ENCODE measurements around the gene MAMDC2.

The MAMDC2 gene

DNA sequence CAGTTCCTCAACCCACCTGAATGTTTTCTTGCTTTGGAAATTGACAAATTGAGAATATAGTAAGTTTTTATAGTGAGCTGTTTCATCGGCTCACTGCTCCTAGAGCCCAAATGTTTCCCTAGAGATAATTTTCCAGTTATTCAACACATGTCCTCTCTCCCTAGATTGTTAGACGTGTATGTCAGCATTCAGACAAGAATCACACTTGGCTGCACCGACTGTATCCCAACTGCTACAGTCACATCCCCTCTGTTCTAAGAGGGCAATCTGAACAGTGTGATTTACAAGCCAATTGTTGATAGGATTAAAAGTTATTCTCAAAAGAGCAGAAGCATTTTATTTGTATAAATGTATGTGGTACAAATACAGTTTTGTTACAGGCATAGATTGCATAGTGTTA, 93.9 kb downstream of the MAMDC2 start:
- H3K27ac ChIP-seq (ENCODE audit: low read depth, low read length) = no peak overlapping the region
- no peak overlapping the region for H2AFZ ChIP-seq (ENCODE audit: low read depth, low read length, severe bottlenecking)
- H3K27me3 ChIP-seq (ENCODE audit: low read length) = no peaks in the 10 kb centered on the region
- H3K9me3 ChIP-seq (ENCODE audit: insufficient read depth, low read length) = no peaks in the 10 kb centered on the region
- H3K36me3 ChIP-seq (ENCODE audit: low read length) = no peaks in the 10 kb centered on the region
- TF ChIP-seq, protein P1, sequence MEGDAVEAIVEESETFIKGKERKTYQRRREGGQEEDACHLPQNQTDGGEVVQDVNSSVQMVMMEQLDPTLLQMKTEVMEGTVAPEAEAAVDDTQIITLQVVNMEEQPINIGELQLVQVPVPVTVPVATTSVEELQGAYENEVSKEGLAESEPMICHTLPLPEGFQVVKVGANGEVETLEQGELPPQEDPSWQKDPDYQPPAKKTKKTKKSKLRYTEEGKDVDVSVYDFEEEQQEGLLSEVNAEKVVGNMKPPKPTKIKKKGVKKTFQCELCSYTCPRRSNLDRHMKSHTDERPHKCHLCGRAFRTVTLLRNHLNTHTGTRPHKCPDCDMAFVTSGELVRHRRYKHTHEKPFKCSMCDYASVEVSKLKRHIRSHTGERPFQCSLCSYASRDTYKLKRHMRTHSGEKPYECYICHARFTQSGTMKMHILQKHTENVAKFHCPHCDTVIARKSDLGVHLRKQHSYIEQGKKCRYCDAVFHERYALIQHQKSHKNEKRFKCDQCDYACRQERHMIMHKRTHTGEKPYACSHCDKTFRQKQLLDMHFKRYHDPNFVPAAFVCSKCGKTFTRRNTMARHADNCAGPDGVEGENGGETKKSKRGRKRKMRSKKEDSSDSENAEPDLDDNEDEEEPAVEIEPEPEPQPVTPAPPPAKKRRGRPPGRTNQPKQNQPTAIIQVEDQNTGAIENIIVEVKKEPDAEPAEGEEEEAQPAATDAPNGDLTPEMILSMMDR (IDR thresholded peaks at IDR 0.05; ENCODE audit: insufficient read depth, low read length, poor library complexity, severe bottlenecking) = no peak
- TF ChIP-seq EZH2phosphoT487 (conservative IDR thresholded peaks at IDR 0.05; ENCODE audit: low read length) = no peak
- no peaks in the 10 kb centered on the region for H3F3A ChIP-seq (ENCODE audit: insufficient read depth)
- H3K9ac ChIP-seq (ENCODE audit: low read length) = no peak overlapping the region
- H3K4me3 ChIP-seq (ENCODE audit: insufficient read depth, low read length, poor library complexity, severe bottlenecking) = no peak overlapping the region
- H3K9me2 ChIP-seq (replicated peaks; ENCODE audit: insufficient read depth, low read length) = no peaks in the 10 kb centered on the region
- no peaks in the 10 kb centered on the region for H3K79me2 ChIP-seq (ENCODE audit: insufficient read depth, low read length)
- H3K4me2 ChIP-seq (ENCODE audit: low read depth, low read length, poor library complexity, severe bottlenecking) = no peak overlapping the region
- H4K20me1 ChIP-seq (ENCODE audit: low read depth, low read length) = no peaks in the 10 kb centered on the region

DNA sequence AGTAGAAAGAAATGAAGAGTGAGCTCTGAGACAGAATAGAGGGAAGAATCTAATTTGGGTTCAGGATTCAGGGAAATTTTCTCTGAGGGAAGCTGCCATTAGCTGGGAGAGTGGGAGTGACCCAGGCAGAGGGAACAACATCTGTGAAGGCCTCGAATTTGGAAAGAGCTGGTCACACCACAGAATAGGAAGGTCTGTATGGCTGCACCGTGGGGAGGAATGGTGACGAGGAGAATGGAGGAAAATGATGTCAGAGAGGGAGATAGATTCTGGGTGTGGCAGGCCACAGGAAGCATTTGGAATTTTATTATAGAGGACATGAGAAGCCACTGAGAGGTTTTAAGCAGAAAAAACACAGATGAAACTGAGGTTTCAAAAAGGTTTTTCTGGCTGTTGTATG, 98.5 kb downstream of the MAMDC2 start:
- Histone ChIP-seq H4K20me1 (ENCODE audit: low read depth, low read length) (no peaks in the 10 kb centered on the region), H3K79me2 (ENCODE audit: insufficient read depth, low read length) (no peaks in the 10 kb centered on the region), H3K9me3 (ENCODE audit: insufficient read depth, low read length) (no peaks in the 10 kb centered on the region), H3K27ac (ENCODE audit: low read depth, low read length) (no peak overlapping the region), H3F3A (ENCODE audit: insufficient read depth) (no peaks in the 10 kb centered on the region), H3K36me3 (ENCODE audit: low read length) (no peaks in the 10 kb centered on the region), H3K9ac (ENCODE audit: low read length) (no peak overlapping the region), H3K9me2 (replicated peaks; ENCODE audit: insufficient read depth, low read length) (no peaks in the 10 kb centered on the region), H3K27me3 (ENCODE audit: low read length) (no peaks in the 10 kb centered on the region), H2AFZ (ENCODE audit: low read depth, low read length, severe bottlenecking) (no peak overlapping the region), H3K4me2 (ENCODE audit: low read depth, low read length, poor library complexity, severe bottlenecking) (no peak overlapping the region), H3K4me3 (ENCODE audit: insufficient read depth, low read length, poor library complexity, severe bottlenecking) (no peak overlapping the region)
- TF ChIP-seq EZH2phosphoT487 (conservative IDR thresholded peaks at IDR 0.05; ENCODE audit: low read length) = no peak
- TF ChIP-seq, protein P1 (IDR thresholded peaks at IDR 0.05; ENCODE audit: insufficient read depth, low read length, poor library complexity, severe bottlenecking) = no peak

DNA sequence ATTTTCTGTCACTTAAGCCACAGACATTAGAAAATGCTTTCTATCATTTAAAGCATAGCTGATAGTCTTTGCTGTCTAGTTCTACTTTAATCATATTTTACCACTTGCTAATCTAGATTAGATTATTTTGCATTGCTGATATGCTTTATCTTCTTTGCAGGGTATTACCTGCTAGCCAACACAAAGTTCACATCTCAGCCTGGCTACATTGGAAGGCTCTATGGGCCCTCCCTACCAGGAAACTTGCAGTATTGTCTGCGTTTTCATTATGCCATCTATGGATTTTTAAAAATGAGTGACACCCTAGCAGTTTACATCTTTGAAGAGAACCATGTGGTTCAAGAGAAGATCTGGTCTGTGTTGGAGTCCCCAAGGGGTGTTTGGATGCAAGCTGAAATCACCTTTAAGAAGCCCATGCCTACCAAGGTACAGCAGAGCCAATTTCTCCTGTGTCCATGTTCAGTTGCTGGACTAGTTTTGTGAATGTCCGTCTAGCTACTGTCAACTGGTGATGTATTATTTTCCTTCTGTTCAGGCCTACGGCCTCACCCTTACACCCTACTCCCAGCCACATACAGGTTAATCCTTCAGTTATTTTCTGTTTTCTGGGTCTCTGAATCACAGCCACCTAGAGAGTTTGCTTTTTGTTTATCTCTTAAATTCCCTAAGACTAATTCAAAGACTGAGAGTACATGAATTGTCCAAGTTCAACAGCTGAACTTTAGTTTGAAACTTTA, 99.9 kb downstream of the MAMDC2 start:
- TF ChIP-seq, protein P1 (IDR thresholded peaks at IDR 0.05; ENCODE audit: insufficient read depth, low read length, poor library complexity, severe bottlenecking) = no peak
- no peak for TF ChIP-seq EZH2phosphoT487 (conservative IDR thresholded peaks at IDR 0.05; ENCODE audit: low read length)
- Histone ChIP-seq H3K4me3 (ENCODE audit: insufficient read depth, low read length, poor library complexity, severe bottlenecking) (no peak overlapping the region), H3K36me3 (ENCODE audit: low read length) (no peaks in the 10 kb centered on the region), H4K20me1 (ENCODE audit: low read depth, low read length) (no peaks in the 10 kb centered on the region), H3K9ac (ENCODE audit: low read length) (no peak overlapping the region), H3K4me2 (ENCODE audit: low read depth, low read length, poor library complexity, severe bottlenecking) (no peak overlapping the region), H3K27me3 (ENCODE audit: low read length) (no peaks in the 10 kb centered on the region), H3K9me3 (ENCODE audit: insufficient read depth, low read length) (no peaks in the 10 kb centered on the region), H2AFZ (ENCODE audit: low read depth, low read length, severe bottlenecking) (no peak overlapping the region), H3K79me2 (ENCODE audit: insufficient read depth, low read length) (no peaks in the 10 kb centered on the region), H3F3A (ENCODE audit: insufficient read depth) (no peaks in the 10 kb centered on the region), H3K27ac (ENCODE audit: low read depth, low read length) (no peak overlapping the region), H3K9me2 (replicated peaks; ENCODE audit: insufficient read depth, low read length) (no peaks in the 10 kb centered on the region)
